ENCODE results near the gene RPUSD3. TPM values are rescaled to one million over a fixed set of nuclear protein-coding genes. Genes with fewer than 3 reads are reported as not detected.
A peak's percentile ranks its signal among the peaks of the same experiment; 100 is the strongest.
"Not testable (repeated sequence)": the region's sequence is repeated elsewhere in the genome, so short reads cannot be mapped to it uniquely, and the experiment has no call there.

RPUSD3 gene
- total RNA-seq, 1 donor from 2014 or later = 30.5 TPM

- peaks cover 23% of the 10 kb centered on the region for H3K27me3 ChIP-seq
- no peak overlapping the region for H3K9ac ChIP-seq
- no peaks in the 10 kb centered on the region for H3K9me3 ChIP-seq (ENCODE audit: low read depth)
- Mint-ChIP-seq H3K4me3 (no peak overlapping the region), H3K4me1 (peaks cover 28% of the 10 kb centered on the region), H3K27ac (no peak overlapping the region), H3K36me3 (no peaks in the 10 kb centered on the region), H3K27me3 (ENCODE audit: insufficient read depth, low read depth) (peaks cover 11% of the 10 kb centered on the region), H3K9me3 (peaks cover 2% of the 10 kb centered on the region)
- H3K27ac ChIP-seq = no peak overlapping the region
- no peaks in the 10 kb centered on the region for H4K20me1 ChIP-seq (ENCODE audit: low read depth)
- no peak overlapping the region for H2AFZ ChIP-seq (replicated peaks)
- H3K4me3 ChIP-seq = no peak overlapping the region
- peaks cover 21% of the 10 kb centered on the region for H3K4me1 ChIP-seq
- peaks cover 8% of the 10 kb centered on the region for H3F3A ChIP-seq (ENCODE audit: low read depth)
- H3K79me2 ChIP-seq (ENCODE audit: low read depth) = no peaks in the 10 kb centered on the region
- no peak overlapping the region for H3K4me2 ChIP-seq
- DNase-seq (ENCODE audit: low spot score) = no peak
- TF ChIP-seq EZH2 (IDR thresholded peaks at IDR 0.05) = no peak
- no peak for TF ChIP-seq EZH2phosphoT487 (IDR thresholded peaks at IDR 0.05)
- no peak for TF ChIP-seq CTCF (IDR thresholded peaks at IDR 0.05)
- no peaks in the 10 kb centered on the region for H3K36me3 ChIP-seq
These were observed 11.8 kb upstream of the RPUSD3 start for GRCh38 chr3:9855594-9855993.

- H3K4me3 Mint-ChIP-seq; H3K9me3 ChIP-seq (ENCODE audit: low read depth); H3K9me3 Mint-ChIP-seq; H3K4me3 ChIP-seq; H3K36me3 Mint-ChIP-seq; H3K9ac ChIP-seq; H3K36me3 ChIP-seq; H3F3A ChIP-seq (ENCODE audit: low read depth); H3K79me2 ChIP-seq (ENCODE audit: low read depth); H4K20me1 ChIP-seq (ENCODE audit: low read depth); H2AFZ ChIP-seq (replicated peaks); H3K27ac ChIP-seq: not testable (repeated sequence)
- peaks cover 24% of the 10 kb centered on the region for H3K4me1 Mint-ChIP-seq
- Histone ChIP-seq H3K27me3 (peaks cover 23% of the 10 kb centered on the region), H3K4me2 (peak overlapping the region; percentile 61), H3K4me1 (peaks cover 18% of the 10 kb centered on the region)
- TF ChIP-seq EZH2phosphoT487 (IDR thresholded peaks at IDR 0.05) = peak; percentile 31
- DNase-seq (ENCODE audit: low spot score) = peak; percentile 70
- peaks cover 14% of the 10 kb centered on the region for H3K27me3 Mint-ChIP-seq (ENCODE audit: insufficient read depth, low read depth)
- peak overlapping the region; percentile 76 for H3K27ac Mint-ChIP-seq
These were observed 10.6 kb upstream of the RPUSD3 start for GRCh38 chr3:9854291-9854940.

- H3K4me3 Mint-ChIP-seq = no peak overlapping the region
- H3K4me1 ChIP-seq = peaks cover 18% of the 10 kb centered on the region
- H2AFZ ChIP-seq (replicated peaks) = no peak overlapping the region
- H3F3A ChIP-seq (ENCODE audit: low read depth) = peaks cover 8% of the 10 kb centered on the region
- H3K27me3 ChIP-seq = peaks cover 23% of the 10 kb centered on the region
- no peak overlapping the region for H3K27ac ChIP-seq
- H3K36me3 Mint-ChIP-seq = no peaks in the 10 kb centered on the region
- H3K9ac ChIP-seq = no peak overlapping the region
- no peaks in the 10 kb centered on the region for H3K36me3 ChIP-seq
- H3K27ac Mint-ChIP-seq = no peak overlapping the region
- no peak for TF ChIP-seq EZH2phosphoT487 (IDR thresholded peaks at IDR 0.05)
- no peak for TF ChIP-seq CTCF (IDR thresholded peaks at IDR 0.05)
- TF ChIP-seq EZH2 (IDR thresholded peaks at IDR 0.05) = no peak
- peaks cover 22% of the 10 kb centered on the region for H3K4me1 Mint-ChIP-seq
- no peaks in the 10 kb centered on the region for H3K9me3 ChIP-seq (ENCODE audit: low read depth)
- H3K79me2 ChIP-seq (ENCODE audit: low read depth) = no peaks in the 10 kb centered on the region
- H3K9me3 Mint-ChIP-seq = peaks cover 2% of the 10 kb centered on the region
- peaks cover 14% of the 10 kb centered on the region for H3K27me3 Mint-ChIP-seq (ENCODE audit: insufficient read depth, low read depth)
- no peak overlapping the region for H3K4me3 ChIP-seq
- no peak for DNase-seq (ENCODE audit: low spot score)
- no peaks in the 10 kb centered on the region for H4K20me1 ChIP-seq (ENCODE audit: low read depth)
- H3K4me2 ChIP-seq = no peak overlapping the region
These were observed 8.7 kb upstream of the RPUSD3 start for GRCh38 chr3:9852528-9852927.

- peaks cover 22% of the 10 kb centered on the region for H3K4me1 Mint-ChIP-seq
- H3K4me3 Mint-ChIP-seq; DNase-seq (ENCODE audit: low spot score); H3F3A ChIP-seq (ENCODE audit: low read depth); H3K27ac ChIP-seq; H3K4me2 ChIP-seq; H4K20me1 ChIP-seq (ENCODE audit: low read depth); H3K9me3 ChIP-seq (ENCODE audit: low read depth); H3K9me3 Mint-ChIP-seq; H3K36me3 ChIP-seq; H3K79me2 ChIP-seq (ENCODE audit: low read depth); H3K36me3 Mint-ChIP-seq; H3K4me3 ChIP-seq; H2AFZ ChIP-seq (replicated peaks); H3K27ac Mint-ChIP-seq; H3K9ac ChIP-seq: not testable (repeated sequence)
- H3K27me3 Mint-ChIP-seq (ENCODE audit: insufficient read depth, low read depth) = peaks cover 14% of the 10 kb centered on the region
- H3K27me3 ChIP-seq = peaks cover 23% of the 10 kb centered on the region
- peaks cover 18% of the 10 kb centered on the region for H3K4me1 ChIP-seq
These were observed 8.1 kb upstream of the RPUSD3 start for GRCh38 chr3:9851926-9852325.

GRCh38 chr3:9851383-9851782 is 7.6 kb upstream of the RPUSD3 start:
- H3K4me1 ChIP-seq = peaks cover 18% of the 10 kb centered on the region
- H3K27ac ChIP-seq; H4K20me1 ChIP-seq (ENCODE audit: low read depth); H3K36me3 ChIP-seq; H3K27ac Mint-ChIP-seq; H3K9me3 Mint-ChIP-seq; H3K79me2 ChIP-seq (ENCODE audit: low read depth); H3F3A ChIP-seq (ENCODE audit: low read depth); H3K9me3 ChIP-seq (ENCODE audit: low read depth); H3K9ac ChIP-seq; DNase-seq (ENCODE audit: low spot score); H3K4me2 ChIP-seq; H2AFZ ChIP-seq (replicated peaks); H3K4me3 ChIP-seq; H3K36me3 Mint-ChIP-seq; H3K4me3 Mint-ChIP-seq: not testable (repeated sequence)
- Mint-ChIP-seq H3K27me3 (ENCODE audit: insufficient read depth, low read depth) (peaks cover 13% of the 10 kb centered on the region), H3K4me1 (peaks cover 22% of the 10 kb centered on the region)
- H3K27me3 ChIP-seq = peaks cover 23% of the 10 kb centered on the region
